ENCODE measurements around the gene SMYD3. TPM values are rescaled to one million over a fixed set of nuclear protein-coding genes. Genes with fewer than 3 reads are reported as not detected.

SMYD3 gene
- polyA plus RNA-seq, 3 donors = 29.0 to 36.5 (median 32.0) TPM

GRCh38 chr1:246283771-246284410 lies 223.2 kb downstream of the SMYD3 start:
- no peak for DNase-seq (ENCODE audit: low read depth in 3 of 3, low spot score in 2 of 3)

GRCh38 chr1:246281639-246282038 lies 225.4 kb downstream of the SMYD3 start:
- DNase-seq (ENCODE audit: low read depth in 3 of 3, low spot score in 2 of 3) = no peak

GRCh38 chr1:246281195-246281594 lies 225.9 kb downstream of the SMYD3 start:
- no peak for DNase-seq (ENCODE audit: low read depth in 3 of 3, low spot score in 2 of 3)

- DNase-seq (ENCODE audit: low read depth in 3 of 3, low spot score in 2 of 3) = no peak
These were observed 226.5 kb downstream of the SMYD3 start for GRCh38 chr1:246280551-246280950.

GRCh38 chr1:246279402-246279801 lies 227.7 kb downstream of the SMYD3 start:
- no peak for DNase-seq (ENCODE audit: low read depth in 3 of 3, low spot score in 2 of 3)

GRCh38 chr1:246278371-246278770 lies 228.7 kb downstream of the SMYD3 start:
- DNase-seq (ENCODE audit: low read depth in 3 of 3, low spot score in 2 of 3) = no peak

- DNase-seq (ENCODE audit: low read depth in 3 of 3, low spot score in 2 of 3) = no peak
These were observed 232.0 kb downstream of the SMYD3 start for GRCh38 chr1:246275036-246275435.

- DNase-seq (ENCODE audit: low read depth in 3 of 3, low spot score in 2 of 3) = no peak
These were observed 232.9 kb downstream of the SMYD3 start for GRCh38 chr1:246274186-246274585.

- DNase-seq (ENCODE audit: low read depth in 3 of 3, low spot score in 2 of 3) = no peak
These were observed 235.6 kb downstream of the SMYD3 start for GRCh38 chr1:246271516-246271915.

- DNase-seq (ENCODE audit: low read depth in 3 of 3, low spot score in 2 of 3) = no peak
These were observed 236.8 kb downstream of the SMYD3 start for GRCh38 chr1:246270236-246270635.

GRCh38 chr1:246269466-246269865 lies 237.6 kb downstream of the SMYD3 start:
- no peak for DNase-seq (ENCODE audit: low read depth in 3 of 3, low spot score in 2 of 3)

GRCh38 chr1:246267896-246268295 lies 239.2 kb downstream of the SMYD3 start:
- DNase-seq (ENCODE audit: low read depth in 3 of 3, low spot score in 2 of 3) = no peak

GRCh38 chr1:246267426-246267825 lies 239.7 kb downstream of the SMYD3 start:
- DNase-seq (ENCODE audit: low read depth in 3 of 3, low spot score in 2 of 3) = no peak

- DNase-seq (ENCODE audit: low read depth in 3 of 3, low spot score in 2 of 3) = no peak
These were observed 241.6 kb downstream of the SMYD3 start for GRCh38 chr1:246265481-246265880.

- no peak for DNase-seq (ENCODE audit: low read depth in 3 of 3, low spot score in 2 of 3)
These were observed 244.8 kb downstream of the SMYD3 start for GRCh38 chr1:246262281-246262680.

- DNase-seq (ENCODE audit: low read depth in 3 of 3, low spot score in 2 of 3) = no peak
These were observed 245.4 kb downstream of the SMYD3 start for GRCh38 chr1:246261639-246262038.

GRCh38 chr1:246258250-246258649 lies 248.8 kb downstream of the SMYD3 start:
- DNase-seq (ENCODE audit: low read depth in 3 of 3, low spot score in 2 of 3) = no peak

GRCh38 chr1:246255773-246256172 lies 251.3 kb downstream of the SMYD3 start:
- DNase-seq (ENCODE audit: low read depth in 3 of 3, low spot score in 2 of 3) = no peak

- DNase-seq (ENCODE audit: low read depth in 3 of 3, low spot score in 2 of 3) = no peak
These were observed 252.2 kb downstream of the SMYD3 start for GRCh38 chr1:246254854-246255253.

GRCh38 chr1:246246430-246246829 lies 260.6 kb downstream of the SMYD3 start:
- DNase-seq (ENCODE audit: low read depth in 3 of 3, low spot score in 2 of 3) = no peak

GRCh38 chr1:246245541-246245940 lies 261.5 kb downstream of the SMYD3 start:
- DNase-seq (ENCODE audit: low read depth in 3 of 3, low spot score in 2 of 3) = no peak

- DNase-seq (ENCODE audit: low read depth in 3 of 3, low spot score in 2 of 3) = no peak
These were observed 275.0 kb downstream of the SMYD3 start for GRCh38 chr1:246232126-246232525.

GRCh38 chr1:246226041-246226440 lies 281.0 kb downstream of the SMYD3 start:
- no peak for DNase-seq (ENCODE audit: low read depth in 3 of 3, low spot score in 2 of 3)

Measured in right renal cortex interstitium (tissue), 3 donors.